HG02970 (cell line): ENCODE results near the gene RUNX3.

ENCODE experiments used
- ATAC-seq: cut with Tn5 transposase; IDR thresholded peaks from one replicate; pipeline ENCODE4 v1.9.1; 2021; ENCODE audit warnings: mild to moderate bottlenecking, moderate library complexity, moderate number of reproducible peaks; ENCODE audit not compliant: unreplicated experiment, low FRiP score

Gene RUNX3

DNA sequence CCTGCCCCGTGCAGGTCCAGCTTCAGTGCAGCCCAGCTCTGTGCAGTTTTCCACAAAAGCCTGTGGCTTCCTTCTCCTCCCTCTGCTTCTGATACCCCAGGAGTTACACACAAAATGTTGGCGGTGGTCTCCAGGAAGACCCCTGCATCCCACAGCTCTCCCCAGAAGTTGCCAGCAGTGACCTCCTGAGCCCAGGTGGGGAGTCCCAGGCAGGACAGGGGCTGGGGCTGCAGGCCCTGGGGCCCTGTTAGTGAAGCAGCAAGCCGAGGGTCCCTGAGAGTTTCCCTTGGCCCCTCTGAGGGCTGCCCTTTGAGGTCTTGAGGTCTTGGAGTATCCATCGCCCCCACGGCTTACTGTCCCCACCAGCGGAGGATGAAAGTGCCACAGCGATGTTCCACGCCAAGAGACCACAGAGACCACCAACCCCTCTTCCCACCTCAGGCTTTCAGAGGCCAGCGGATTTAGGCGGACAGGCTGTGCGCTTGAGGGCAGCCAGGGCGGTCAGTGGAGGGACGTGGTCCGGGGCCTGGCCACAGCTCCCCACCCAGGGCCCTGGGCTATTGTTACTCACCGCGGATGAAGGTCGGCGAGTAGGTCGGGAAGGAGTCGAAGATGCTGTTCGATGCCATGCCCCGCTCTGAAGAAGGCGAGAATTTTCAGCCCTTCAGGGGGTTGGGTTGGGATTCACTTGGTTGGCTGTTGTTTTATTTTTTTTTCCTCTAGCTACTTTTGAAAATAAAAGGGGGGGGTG, 34.0 kb upstream of the RUNX3 start:
- no peak for ATAC-seq

DNA sequence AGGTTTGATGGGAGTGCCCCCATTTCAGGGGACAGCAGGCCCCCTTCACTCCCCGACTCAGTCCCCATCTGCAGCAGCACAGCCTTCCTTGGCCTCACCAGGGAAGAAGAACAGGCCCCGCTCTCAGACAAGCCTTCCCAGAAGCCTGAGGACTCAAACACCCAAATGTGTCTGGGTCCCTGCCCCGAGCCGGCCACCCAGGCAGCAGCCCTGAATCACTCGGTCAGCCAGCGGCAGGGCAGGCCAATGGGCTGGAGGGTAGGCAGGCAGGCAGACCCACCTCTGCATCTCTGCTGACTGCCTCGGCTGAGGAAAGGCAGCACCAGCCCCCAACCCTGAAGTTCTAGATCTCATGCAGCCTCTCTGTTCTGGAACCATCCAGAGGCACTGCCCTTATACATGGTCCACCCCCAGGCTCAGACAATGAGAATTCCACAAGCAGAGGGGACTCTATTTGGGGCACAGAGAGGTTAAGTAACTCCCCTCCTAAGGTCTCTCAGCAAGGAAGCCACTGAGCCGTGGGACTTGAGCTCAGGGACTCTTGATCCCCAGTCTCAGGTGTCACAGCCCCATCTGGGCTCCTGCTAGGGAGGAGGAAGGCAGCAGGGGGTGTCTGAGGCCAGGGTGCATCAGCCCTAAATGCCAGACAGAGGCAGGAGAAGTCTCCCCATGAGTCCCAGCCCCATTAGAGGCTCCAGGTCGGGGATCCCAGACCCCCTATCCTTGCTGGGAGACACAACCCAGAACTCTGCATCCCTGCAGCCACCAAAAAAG, 33.2 kb upstream of the RUNX3 start:
- no peak for ATAC-seq

DNA sequence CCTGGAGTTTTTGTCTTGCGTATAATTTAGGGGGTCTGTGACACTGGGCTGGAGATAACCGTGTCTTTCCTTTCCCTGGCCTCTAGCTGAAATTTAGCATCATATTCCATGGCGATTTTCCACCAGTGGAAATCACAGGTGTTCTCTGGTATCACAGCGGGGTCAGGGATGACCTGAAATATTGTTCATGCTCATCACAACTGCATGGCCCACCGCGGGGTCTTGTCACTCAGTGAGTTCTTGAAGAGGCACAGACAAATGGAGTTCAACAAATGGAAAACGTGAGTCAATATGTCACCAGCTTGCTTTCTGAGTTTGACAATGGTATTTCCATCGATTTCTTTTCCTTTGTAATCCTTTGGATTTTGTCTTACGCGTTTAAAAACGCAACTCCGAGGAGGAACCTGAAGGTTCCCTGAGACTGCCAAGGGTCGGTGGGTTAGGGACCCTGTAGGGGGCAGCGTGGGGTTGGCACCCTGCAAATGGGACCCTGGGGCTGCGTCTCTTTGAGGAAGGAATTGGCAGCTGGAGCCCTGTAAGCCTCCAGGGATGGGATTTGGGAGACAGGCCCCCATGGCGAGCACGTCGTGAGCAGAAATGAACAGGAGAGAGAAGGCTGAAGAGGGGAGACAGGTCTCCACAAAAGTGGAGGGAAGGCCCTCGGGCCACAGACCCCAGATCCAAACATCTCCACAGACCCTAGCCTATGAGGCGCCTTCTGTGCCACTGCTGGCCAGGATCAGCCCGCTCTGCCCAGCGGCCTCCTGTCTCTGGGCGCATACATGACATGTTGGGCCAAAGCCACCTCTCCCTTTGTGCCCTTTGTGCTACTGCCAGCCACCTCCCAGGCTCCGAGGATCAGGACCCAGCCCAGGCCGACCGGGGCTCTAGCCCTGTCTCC, 32.1 kb upstream of the RUNX3 start:
- no peak for ATAC-seq

DNA sequence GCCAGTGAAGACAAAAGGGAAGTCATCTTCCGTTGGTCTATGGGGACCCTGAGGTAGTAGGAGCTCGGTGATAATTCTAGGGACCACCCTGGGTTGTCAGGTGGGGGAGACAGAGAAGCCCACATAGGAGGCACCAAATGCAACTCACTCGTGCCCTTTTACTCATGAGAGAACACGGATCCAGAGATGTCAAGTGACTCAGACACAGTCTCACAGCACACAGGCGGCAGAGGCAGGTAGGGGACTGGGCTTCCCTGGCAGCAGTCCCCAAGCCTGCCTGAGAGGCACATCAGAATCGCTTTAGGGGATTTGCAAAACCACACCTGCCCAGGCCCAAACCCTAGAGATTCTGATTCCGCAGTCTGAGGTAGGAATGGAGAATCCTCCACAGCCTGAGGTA, 31.3 kb upstream of the RUNX3 start:
- no peak for ATAC-seq

DNA sequence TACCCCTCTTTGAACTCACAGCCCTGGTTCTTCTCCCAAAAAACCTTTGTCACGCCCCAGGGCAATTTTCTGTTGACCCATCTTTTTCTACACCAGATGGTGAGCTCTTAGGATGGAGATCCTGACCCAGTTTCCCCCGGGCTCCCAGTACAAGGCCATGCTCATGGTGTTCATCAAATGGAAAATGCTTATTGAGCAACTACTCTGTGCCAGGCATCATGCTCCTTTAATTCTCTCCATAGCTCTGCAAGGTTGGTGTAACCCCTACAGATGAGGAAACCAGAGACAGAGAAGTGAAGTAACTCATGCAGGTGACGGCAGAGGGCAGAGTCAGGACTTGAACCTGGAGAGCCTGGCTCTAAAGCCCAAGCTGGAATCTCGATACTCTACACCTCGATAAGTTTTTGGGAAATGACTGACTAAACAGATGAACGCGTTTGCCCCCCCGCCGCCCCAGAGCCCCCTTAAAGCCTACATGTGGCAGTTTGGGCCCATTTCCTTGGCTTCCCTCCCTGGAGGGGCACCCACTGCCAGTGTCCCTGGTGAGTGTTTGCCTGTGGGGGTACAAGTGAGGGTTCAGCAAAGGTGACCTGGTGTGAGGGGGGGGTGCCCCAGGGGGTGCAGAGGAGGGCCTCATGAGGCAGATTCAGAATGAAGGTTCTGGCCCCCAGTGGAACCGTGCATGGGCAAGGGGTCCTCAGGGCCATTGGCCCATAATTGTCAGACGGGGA, 30.2 kb upstream of the RUNX3 start:
- ATAC-seq = no peak

DNA sequence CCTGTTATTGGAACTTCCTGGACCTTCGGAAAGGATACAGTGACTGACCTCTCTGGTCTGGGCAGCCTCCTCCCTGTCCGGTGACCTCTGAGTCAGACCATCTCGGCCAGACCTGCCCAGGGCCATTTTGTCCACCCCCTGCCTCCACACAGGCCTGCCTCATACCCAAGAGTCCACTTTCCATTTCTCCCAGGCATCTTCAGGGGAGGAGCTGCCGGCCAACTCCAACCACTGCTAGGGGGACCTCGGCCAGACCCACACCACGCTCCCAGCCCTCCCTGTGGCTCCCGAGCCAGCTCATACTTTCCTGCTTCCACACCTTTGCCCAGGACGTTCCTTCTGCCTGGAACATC, 29.5 kb upstream of the RUNX3 start:
- no peak for ATAC-seq

DNA sequence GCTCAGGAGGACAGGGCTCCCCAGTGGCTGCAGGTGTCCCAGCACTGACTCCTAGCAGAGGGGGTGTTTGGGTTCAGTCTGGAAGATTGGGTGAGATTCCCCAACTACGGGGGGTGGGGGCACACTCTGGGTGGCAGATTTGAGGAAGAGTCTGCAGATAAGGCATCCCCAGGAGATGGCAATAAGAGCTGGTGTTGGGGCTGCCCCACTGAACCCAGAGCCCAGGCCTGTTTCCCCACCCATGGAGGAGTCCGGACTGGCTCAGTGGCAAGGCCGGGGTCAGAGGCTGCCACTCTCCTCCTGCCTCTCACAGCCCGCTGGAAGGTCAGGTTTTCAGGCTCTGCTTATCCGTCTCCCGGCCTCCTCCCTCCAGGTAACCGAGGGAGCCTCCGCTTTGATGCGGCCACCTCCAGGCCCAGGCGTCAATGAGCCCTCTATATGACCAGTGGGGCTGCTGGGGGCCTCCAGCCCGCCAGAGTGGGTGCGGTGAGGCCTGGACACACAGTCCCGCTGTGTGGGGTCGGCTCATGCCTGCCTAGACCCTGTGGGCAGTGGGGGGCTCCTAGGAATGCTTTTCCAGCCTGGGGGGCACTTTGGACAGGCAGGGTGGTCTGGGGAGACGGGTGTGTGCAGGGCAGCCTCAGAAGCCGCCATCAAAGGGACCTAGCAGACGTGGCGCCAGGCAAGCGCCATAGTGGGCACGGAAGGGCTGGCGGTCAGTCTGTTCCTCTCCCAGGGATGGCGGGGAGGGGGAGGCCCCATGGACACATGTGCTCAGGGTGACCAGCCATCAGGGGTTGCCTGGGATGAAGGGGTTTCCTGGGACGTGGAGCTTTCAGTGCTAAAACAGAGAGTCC, 28.9 kb upstream of the RUNX3 start:
- ATAC-seq = no peak

DNA sequence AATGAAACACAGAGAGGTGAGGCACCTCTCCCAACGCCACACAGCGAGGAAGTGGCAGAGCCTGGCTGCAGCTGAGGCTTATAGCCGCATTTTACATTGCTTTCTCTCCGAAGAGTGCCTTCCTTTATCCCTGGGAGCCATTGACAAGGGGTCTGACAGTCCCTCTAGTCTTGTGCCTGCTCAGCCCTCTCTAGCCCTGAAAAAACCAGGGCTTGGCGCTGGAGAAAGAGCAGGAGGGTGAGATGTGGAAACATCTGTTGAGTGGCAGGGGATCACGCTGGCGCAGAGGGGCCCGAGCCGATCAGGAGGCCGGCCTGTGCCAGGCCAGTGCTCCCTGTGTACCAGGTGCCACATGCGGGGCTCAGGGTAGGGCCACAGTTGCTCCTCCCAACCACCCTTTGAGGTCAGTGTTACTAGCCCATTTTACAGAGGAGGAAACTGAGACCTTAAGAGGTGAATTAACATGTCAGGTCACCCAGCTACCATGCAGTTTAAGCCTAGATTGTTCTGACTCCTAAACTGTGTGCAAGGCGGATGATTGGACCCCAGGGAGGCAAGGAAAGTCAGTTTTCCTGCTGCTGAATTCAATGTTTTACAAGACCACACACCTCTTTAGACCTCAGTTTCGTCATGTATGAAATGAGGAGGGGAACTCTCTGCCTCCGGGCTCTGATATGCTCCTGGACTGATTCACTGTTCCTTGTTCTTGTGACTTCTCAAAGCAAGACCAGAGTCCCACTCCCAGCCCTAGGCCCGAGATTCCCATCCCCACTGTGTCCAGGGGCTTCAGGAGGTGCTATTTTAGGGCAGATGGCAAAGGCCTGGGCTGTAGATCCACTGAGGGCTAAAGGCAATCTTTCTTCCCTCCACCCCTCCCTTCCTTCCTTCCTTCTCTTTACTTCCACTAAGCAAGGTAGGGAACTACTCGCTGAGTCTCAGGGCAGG, 28.0 kb upstream of the RUNX3 start:
- ATAC-seq = no peak

DNA sequence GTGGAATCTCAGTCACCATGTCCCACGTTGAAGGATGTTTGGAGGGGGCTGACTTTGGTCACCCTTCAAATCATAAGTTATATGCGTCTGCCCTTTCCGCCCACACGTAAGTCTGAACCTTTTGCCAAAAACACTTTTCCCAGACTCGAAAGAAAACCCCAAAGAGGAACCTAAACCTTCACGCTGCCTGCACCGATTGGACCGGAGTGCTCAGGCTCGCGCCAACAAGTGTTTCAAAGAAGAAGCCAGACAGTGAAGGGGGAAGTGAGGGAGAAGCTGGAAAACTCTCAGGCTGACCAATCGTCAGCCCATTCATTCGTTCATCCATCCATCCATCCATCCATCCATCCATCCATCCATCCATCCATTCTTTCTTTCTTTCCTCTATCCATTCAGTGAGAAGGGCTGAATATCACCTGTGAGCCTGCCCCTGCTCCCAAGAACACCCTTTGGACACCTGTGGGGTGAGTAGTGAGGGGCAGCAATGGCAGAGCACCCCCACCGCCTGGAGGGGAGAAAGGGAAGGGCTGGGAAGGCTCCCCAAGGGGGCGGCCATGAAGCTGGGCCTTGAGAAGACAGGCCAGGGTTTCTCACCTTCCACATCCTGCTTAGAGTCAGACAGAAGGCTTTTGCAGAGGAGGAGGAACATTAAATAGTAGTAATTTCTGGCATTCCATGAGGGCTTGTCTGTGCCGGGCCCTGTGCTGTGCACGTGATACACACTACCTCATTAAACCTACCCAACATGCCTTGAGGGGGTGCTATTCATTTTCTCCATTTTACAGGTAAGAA, 27.1 kb upstream of the RUNX3 start:
- no peak for ATAC-seq

DNA sequence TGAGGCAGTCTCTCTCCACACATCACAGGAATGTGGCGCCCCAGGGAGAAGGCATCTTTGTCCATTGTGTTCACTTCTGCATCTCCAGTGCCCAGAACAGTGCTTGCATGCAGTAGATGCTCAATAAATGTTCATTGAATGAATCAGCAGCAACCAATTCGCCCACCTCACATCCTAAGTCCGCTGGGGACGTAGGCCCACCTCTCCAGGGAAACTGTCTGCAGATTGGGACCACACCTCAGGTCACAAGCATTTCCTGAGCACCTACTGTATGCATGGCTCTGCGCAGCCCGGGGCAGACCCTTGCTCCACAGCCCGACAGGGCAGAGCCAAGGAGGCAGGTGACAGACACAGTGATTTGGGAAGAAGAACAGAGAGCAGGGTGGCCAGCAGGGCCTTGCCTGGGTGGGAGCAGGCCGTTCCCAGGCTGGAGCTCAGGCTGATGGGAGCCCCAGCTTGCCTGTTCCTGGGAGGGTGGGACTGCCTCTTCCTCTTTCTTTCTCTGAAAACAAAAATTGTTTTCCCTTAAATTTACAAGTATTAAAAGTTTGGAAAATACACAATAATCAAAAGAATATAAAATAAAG, 25.8 kb upstream of the RUNX3 start:
- ATAC-seq = no peak

DNA sequence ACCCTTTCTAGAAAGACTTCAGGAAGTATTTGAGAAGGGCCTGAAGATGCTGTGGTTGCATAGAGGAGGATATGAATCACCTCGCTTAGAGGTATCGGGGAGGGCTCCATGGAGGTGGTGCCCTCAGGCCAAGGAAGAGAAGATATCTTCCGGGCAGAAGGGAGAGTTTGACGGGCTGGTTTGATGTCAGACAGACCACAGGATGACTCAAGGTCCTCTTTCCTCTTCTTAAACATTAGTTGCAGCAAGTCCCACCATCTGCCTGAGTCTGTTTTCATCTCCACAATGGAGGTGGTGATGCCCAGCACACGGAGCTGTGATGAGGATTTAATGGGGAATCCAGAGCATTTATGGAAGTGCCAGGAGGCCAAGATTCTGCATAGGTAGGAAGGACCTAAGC, 25.1 kb upstream of the RUNX3 start:
- ATAC-seq = no peak

DNA sequence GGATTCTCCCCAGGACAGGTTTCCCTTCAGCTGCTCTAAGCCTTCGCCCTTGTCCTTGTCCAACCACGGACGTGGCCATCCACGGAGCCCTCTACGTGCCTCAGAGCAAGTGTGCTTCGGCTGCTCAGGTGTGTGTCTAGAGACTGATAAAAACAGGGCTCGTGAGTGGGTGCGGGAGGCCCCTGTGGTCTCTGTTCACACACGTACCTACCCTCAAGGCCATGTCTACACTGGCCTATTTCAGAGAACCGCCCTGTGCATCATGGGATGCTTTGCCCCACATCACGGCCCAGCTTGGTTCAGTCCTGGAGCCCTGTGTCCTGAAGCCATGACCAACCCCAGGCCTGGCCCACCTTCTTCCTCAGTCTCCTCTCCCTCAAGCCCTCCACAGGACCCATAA, 24.6 kb upstream of the RUNX3 start:
- ATAC-seq = no peak

DNA sequence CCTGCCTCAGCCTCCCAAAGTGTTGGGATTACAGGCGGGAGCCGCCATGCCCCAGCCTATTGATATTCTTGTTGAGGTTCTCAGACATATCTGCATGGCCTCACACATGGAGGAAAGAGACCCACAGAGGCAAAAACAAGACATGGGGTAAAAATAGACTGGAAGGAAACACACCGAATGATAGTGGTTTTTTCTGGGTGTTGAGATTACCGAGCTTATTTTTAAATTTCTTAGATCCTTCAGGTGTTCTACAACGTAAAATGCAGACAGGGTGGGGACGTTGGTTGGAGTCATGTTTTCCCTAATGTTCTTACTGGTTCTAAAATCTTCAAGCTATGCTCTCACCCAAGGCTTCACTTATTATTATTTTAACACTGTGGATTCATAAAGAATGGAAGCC, 23.9 kb upstream of the RUNX3 start:
- ATAC-seq = no peak

DNA sequence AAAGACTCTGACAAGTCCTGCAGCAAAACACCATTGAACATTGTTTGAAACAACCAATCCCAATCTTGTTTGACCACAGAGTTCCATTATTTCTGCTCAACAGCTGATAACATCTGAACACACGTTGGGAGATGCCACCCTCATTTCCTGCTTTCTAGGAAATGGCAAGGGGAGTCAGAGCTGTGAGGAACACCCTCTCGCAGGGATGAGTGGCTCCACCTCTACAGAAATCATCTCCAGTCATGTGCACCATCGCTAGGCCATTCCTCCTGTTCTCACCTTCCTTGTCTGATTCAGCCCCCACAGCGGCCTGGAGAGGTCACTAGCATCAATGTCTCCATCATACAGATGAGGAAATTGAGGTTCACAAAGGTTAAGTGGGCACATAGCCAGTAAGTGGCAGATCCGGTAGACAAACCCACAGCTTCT, 22.4 kb upstream of the RUNX3 start:
- no peak for ATAC-seq

DNA sequence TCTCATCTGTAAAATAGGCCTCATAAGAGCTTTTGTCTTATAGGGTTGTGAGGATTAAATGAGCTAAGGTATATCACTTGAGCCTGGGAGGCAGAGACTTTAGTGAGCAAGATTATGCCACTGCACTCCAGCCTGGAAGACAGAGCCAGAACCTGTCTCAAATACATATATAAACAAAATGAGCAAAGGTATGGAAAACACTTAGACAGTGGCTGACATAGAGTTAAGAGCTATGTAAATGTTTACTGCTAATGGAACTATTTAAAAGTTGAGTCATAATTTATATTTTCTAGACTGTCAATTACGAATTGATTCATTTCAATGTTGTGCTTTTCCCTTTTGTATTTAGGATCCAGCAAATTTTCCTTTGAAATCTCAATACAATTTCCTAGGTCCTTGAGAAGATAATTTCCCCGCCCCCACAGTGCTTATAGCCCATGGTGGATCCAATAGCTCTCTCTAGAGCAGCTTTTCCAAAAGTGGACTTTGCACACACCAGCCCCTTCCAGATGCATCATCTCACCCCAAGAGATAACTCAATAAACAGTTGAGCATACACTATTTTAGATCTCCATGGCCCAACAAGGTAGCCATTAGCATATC, 21.8 kb upstream of the RUNX3 start:
- ATAC-seq = no peak

DNA sequence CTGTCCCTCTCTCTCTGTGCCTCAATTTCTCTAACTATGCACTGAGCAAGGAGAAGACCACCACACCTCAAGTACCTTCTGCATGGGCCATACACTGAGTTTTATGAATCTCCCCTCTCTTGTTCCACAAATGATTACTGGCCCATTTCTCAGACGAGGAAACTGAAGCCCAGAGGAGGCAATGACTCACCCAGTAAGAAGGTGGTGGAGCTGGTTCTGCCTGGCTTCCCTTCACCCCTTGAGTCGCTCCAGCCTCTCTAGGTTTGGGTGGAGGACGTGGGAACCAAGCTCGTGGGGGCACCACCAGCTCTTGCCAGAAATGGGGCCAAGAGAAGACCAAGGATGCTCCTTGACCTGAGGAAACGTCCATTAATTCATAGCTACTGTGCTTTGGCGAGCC, 21.3 kb upstream of the RUNX3 start:
- ATAC-seq = no peak

DNA sequence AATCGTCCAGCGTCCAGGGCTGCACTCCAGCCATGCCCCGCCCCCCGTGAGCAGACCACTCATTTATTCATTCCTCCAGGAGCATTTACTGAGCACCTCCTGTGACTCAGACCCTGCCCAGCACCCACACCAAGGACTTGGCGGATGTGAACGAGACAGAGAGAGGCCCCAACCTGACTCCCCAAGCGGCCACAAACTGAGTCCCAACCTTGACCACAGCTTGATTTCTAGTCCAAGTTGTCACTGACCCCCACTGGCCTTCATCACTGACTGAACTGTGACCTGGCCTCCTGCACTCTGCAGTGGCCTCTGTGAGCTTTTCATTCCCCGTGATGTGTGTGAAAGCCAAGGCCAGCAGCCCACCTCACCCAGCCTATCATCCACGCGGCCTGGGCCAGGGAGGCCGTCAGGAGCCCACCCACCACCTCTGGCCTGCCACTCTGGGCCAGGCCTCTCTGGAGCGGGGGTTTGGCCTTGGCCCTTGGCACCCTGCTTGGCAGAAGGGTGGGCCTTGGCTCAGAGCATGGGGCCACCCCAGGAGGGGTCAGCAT, 19.3 kb upstream of the RUNX3 start:
- ATAC-seq = no peak
